Activated T-cell treated with anti-CD3 and anti-CD28 coated beads for 1 hour (primary cell): ENCODE measurements around the gene SKAP1.
A peak's percentile ranks its signal among the peaks of the same experiment; 100 is the strongest.

Experiments
- DNase-seq: peaks from one replicate; pipeline ENCODE4 v3.0.0-alpha.2; 2020; ENCODE audit warnings: low read depth

The SKAP1 gene

DNA sequence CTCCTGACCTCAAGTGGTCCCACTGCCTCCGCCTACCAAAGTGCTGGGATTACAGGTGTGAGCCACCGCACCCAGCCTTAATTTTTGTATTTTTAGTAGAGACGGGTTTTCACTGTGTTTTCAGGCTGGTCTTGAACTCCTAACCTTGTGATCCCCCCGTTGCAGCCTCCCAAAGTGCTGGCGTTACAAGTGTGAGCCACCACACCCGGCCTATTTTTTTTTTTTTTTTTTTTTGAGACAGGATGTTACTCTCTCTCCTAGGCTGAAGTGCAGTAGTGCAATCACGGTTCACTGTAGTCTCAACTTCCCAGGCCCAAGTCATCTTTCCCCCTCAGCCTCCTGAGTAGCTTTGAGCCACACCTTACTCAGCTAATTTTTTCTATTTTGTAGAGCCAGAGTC lies 325.6 kb downstream of the SKAP1 start:
- no peak for DNase-seq

DNA sequence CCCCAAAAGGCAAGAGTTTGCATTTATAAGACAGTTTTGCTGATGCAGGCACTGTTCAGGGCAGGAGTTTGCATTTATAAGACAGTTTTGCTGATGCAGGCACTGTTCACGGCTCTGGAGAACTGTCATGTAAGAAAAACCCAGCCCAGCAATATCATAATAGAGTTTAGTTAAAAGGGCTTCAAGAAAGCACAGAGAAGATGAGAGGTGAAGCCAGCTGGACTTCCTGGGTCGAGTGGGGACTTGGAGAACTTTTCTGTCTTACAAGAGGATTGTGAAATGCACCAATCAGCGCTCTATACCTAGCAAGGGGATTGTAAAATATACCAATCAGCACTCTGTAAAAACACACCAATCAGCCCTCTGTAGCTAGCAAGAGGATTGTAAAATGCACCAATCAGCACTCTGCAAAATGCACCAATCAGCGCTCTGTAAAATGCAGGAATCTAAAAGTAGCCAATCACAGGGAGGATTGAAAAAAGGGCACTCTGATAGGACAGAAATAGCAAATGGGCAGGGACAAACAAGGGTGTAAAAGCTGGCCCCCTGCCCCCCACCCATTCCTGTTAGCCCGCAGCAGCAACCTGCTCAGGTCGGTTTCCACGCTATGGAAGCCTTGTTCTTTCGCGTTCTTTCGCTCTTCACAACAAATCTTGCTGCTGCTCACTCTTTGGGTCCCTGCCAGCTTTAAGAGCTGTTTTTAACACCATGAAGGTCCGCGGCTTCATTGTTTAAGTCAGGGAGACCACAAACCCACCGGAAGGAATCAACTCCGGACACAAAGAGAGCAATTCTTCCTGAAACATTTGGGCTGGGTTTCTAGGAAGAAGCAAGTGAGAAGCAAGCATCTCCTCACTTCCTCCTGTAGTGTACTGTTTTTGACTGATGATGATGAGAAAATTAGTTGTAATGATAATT lies 327.0 kb downstream of the SKAP1 start:
- no peak for DNase-seq

DNA sequence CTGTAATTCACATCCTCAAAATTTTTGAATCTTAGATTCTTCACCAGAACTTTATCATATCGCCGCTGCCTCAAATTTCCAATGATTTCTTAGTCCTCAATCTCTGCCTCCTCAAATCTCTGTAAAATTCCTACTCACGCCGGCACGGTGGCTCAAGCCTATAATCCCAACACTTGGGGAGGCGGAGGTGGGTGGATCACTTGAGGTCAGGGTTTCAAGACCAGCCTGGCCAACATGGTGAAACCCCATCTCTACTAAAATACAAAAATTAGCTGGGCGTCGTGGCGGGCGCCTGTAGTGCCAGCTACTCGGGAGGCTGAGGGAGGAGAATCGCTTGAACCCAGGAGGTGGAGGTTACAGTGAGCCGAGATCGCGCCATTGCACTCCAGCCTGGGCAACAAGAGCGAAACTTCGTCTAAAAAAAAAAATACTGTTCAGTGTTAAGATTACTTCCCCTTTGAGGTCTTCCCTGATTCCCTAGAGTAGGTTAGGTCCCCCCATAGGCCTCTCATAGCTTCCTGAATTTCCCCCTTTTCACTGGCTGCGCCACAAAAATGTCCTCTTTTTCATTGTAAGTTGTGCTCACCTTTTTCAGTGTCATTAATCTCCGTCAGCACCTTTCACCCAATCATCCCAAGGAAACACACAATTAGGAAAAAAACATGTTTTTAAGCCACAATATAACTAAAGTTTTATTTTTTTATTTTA lies 327.8 kb downstream of the SKAP1 start:
- no peak for DNase-seq

DNA sequence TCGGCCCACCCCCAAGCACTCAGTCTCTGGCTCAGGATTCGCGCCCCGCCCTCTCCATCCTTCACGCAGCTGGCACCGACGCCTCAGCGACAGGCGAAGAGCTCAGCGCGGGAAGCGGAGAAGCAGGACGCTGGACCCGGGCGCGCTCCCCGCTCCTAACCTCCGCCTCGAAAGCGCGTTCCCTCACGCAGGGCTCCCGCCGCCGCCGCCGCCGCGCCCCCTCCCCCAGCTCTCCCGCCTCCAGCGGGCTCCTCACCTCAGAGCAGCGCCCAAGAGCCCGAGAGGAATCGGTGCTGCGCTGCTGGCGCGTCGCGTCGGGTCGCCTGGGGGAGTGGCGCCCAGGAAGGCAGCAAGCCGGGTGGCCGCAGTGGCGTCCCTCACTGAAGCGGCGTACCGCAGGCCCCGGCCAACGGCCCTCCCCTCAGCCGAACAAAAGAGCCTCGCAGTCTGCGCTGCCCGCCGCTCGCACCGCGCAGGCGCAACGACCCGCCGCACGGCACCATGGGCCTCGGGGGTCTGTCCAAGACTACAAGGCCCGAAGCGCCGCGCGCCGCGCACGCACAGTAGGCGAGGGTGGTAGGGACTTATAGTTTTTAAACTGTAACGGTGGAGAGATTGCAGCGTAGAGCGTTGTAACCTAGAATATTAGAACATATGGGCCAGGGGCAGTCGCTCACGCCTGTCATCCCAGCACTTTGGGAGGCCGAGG lies 328.8 kb downstream of the SKAP1 start, which contains the start of gene CBX1:
Gene CBX1 (minus strand): TSS at position 467 of the 709 bp plus-strand sequence. CDS start 24,474 bp downstream, outside the sequence.
- DNase-seq, result peak; percentile 90

DNA sequence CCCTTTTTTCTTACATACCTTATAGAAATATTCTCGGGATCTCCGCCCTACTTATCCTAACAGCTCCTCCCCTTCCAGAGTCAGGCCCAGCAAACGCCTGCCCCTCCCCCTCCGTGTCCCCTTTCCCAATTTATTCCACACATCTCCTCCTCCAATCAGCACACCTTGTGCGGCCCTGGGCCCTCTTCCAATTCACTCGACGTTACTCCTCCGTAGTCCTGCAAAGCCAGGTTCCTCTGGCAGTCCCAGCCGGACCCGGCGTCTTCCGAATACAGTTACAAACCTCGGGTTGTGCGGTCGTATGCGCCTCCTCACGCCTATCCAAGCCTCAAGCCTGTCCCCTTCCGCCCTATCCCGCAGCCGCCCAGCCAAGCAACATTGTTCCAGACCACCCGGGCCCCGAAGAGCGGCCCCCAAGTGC lies 329.4 kb downstream of the SKAP1 start:
- DNase-seq, result no peak

DNA sequence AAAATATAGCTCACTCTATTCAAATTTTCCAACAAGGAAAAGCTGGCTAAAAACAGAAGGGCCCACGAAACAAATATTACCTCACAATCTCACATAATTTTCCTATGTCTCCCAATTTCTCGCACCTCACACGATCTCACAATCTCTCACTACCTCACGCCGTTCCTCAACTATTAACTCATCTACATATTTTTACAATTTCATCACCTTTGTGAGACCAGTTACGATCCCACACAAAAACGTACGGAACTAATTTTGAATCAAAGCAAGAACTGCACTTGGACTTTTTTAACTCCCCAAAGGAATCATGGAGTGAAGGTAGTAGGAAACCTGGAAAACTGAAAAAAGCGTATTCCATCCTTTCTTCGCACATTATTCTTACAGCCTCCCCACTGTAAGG lies 329.9 kb downstream of the SKAP1 start:
- no peak for DNase-seq

DNA sequence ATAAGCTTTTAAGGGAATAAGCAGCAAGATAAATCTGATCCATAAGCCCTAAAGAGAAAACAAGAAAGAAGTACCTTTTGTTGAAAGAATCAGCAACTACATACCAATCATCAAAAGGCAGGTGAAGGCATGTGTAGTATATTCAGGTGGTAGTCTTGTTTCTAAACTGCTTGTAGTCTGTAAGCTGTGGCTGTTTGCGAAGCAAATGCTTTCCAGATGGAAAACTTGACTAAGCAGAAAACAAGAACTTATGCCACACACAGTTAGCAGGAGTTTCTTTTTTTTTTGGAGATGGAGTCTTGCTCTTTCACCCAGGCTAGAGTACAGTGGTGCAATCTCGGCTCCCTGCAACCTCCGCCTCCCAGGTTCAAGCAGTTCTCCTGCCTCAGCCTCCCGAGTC lies 334.4 kb downstream of the SKAP1 start:
- DNase-seq, result no peak

DNA sequence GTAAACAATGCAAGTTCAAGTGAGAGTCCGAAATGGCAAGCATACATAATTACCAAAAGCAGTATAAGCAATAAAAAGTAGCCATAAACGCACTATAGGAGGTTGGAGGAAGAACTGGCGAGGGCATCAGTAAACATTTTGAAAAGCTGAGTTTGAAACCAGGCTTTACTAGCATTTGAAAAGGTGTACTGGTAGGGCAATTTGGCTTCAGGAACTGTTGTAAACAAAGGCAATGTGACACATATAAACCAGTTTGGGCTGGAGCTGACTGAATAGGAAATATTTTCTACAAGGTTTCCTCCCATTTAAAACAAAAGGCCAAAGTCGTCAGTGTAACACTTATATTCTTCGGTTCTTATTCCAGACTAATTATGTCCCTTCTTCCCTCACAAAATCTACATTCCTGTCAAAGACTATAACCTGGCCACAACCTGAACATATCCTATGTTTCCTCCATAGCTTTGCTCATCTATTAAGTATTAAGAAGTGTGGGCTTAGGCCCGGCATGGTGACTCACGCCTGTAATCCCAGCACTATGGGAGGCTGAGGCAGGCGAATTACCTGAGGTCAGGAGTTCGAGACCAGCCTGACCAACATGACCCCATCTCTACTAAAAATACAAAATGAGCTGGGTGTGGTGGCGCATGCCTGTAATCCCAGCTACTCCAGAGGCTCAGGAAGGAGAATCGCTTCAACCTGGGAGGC lies 336.5 kb downstream of the SKAP1 start:
- no peak for DNase-seq

DNA sequence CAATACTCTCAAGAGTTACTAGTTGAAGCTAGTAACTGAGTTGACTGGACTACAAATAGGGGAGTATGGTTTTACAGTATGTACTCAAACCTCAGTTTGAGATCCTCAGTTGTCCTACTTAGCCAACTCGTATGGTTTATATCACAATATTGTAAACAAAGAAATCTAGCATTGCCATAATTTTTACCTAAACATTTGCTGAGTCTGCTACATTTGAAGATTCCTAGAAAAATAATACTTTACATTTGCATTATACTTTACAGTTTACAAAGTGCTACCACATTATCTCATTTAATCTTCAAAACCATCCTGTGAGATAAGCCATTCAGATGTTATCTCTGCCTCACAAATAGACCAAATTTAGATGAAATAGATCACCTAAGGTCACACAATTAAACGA lies 345.1 kb downstream of the SKAP1 start:
- DNase-seq, result no peak
